ENCODE results near the gene PDGFC.

DNA sequence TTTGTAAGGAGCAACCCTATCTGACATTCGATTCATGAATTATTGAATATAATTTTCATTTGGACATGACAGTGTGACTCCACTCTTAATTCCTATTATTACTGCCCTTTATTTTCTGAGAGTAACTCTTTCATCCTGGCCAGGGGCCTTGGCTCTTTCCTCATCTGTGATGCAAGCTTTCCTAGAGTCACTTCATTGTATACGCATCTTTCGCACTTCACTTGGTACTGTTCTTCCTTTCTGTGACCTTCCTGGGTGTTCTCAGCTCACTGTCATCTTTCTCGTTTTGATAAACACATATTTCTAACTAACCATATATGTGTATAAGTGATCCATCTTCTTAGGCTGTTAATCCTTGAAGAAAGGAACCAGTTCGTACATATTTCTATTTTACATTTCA lies 160.3 kb downstream of the PDGFC start:
- TF ChIP-seq CTCF (IDR thresholded peaks at IDR 0.05; ENCODE audit: extremely low read depth in 1 of 2, insufficient read depth in 1 of 2, low read depth in 1 of 2, low read length in 2 of 2) (no peak), EZH2 (IDR thresholded peaks at IDR 0.05; ENCODE audit: borderline replicate concordance, low read depth, low read length, severe bottlenecking) (no peak), POLR2AphosphoS5 (IDR thresholded peaks at IDR 0.05; ENCODE audit: insufficient read depth, low read depth, low read length) (no peak), POLR2A (IDR thresholded peaks at IDR 0.05; ENCODE audit: low read depth, low read length) (no peak)
- TF ChIP-seq, protein P1, sequence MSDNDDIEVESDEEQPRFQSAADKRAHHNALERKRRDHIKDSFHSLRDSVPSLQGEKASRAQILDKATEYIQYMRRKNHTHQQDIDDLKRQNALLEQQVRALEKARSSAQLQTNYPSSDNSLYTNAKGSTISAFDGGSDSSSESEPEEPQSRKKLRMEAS (IDR thresholded peaks at IDR 0.05; ENCODE audit: insufficient read depth, insufficient read length): no peak

Measured in endothelial cell of umbilical vein (primary cell).